C4-2B (cell line): Measurements from ENCODE around the gene HDGFL2.
"Not testable (repeated sequence)": the region's sequence is repeated elsewhere in the genome, so short reads cannot be mapped to it uniquely, and the experiment has no call there.

Source experiments
- ZFX ChIP-seq: fragments of 450-650 bp; IDR thresholded peaks from 2 replicates; pipeline ENCODE4 v1.6.1; 2017
- TF ChIP-seq, protein P1 (sequence below): fragments of 450-650 bp; conservative IDR thresholded peaks from 2 replicates; pipeline ENCODE4 v1.5.1; 2017; ENCODE audit warnings: mild to moderate bottlenecking

DNA sequence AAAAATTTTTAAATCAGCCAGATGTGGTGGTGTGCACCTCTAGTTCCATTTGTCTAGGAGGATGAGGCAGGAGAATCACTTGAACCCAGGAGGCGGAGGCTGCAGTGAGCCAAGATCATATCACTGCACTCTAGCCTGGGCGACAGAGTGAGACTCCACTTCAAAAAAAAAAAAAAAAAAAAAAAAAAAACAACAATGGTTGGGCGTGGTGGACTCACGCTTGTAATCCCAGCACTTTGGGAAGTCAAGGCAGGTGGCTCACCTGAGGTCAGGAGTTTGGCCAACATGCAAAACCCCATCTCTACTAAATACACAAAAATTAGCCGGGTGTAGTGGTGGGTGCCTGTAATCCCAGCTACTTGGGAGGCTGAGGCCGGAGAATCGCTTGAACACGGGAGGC, 55.3 kb downstream of the HDGFL2 start:
- TF ChIP-seq, protein P1, sequence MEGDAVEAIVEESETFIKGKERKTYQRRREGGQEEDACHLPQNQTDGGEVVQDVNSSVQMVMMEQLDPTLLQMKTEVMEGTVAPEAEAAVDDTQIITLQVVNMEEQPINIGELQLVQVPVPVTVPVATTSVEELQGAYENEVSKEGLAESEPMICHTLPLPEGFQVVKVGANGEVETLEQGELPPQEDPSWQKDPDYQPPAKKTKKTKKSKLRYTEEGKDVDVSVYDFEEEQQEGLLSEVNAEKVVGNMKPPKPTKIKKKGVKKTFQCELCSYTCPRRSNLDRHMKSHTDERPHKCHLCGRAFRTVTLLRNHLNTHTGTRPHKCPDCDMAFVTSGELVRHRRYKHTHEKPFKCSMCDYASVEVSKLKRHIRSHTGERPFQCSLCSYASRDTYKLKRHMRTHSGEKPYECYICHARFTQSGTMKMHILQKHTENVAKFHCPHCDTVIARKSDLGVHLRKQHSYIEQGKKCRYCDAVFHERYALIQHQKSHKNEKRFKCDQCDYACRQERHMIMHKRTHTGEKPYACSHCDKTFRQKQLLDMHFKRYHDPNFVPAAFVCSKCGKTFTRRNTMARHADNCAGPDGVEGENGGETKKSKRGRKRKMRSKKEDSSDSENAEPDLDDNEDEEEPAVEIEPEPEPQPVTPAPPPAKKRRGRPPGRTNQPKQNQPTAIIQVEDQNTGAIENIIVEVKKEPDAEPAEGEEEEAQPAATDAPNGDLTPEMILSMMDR, result not testable (repeated sequence)
- not testable (repeated sequence) for TF ChIP-seq ZFX
